ENCODE measurements around the gene CRABP2. TPM values are rescaled to one million over a fixed set of nuclear protein-coding genes. Genes with fewer than 3 reads are reported as not detected.

CRABP2 gene
- total RNA-seq, 4 donors from 2014 or later = 4.5 to 8.8 (median 8.8) TPM; not detected in 1

DNA sequence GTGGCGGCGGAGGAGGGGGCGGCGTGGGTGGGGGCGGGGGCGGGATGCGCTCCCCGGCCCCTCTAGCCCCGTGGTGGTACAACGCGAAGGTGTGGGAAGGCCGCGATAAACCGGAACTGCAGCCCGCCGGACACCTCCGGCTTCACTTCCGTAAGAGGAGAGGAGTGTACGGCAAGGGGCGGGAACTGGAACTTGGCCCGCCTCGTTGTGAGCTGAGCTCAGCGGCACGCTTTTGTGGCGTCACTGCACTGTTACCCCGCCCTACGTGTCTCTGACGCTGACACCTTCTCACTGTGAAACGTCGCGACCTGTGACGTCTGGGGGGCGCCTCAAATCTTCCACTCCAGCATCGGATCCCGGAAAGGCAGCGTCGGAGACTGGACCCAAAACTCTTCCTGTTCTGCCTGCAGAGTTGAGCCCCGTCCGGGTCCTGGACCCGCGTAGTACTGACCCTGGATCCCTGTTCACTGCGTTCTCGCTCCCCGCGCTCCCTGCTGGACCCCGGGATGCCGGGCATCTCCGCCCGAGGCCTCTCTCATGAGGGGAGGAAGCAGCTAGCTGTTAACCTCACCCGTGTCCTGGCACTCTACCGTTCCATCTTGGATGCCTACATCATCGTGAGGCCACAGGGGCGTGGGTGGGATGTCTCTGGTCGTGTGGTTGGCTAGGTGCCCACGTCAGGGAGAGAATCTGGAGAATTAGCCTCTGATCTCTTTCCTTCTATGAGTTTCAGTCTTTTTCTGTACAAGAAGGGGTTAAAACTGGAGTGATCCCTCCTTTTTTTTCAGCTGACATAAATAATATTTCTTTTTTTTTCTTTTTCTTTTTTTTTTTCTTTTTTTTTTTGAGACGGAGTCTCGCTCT is 23.4 kb upstream of the CRABP2 start, which contains the start of gene ISG20L2:
TSS of gene ISG20L2 (minus strand) at position 168 of the 864 bp plus-strand sequence. CDS start 1,114 bp downstream, outside the sequence.
- DNase-seq (ENCODE audit: low spot score) (peak; percentile 91), ATAC-seq (ENCODE audit: low FRiP score) (peak; percentile 96)
- TF ChIP-seq, protein P1, sequence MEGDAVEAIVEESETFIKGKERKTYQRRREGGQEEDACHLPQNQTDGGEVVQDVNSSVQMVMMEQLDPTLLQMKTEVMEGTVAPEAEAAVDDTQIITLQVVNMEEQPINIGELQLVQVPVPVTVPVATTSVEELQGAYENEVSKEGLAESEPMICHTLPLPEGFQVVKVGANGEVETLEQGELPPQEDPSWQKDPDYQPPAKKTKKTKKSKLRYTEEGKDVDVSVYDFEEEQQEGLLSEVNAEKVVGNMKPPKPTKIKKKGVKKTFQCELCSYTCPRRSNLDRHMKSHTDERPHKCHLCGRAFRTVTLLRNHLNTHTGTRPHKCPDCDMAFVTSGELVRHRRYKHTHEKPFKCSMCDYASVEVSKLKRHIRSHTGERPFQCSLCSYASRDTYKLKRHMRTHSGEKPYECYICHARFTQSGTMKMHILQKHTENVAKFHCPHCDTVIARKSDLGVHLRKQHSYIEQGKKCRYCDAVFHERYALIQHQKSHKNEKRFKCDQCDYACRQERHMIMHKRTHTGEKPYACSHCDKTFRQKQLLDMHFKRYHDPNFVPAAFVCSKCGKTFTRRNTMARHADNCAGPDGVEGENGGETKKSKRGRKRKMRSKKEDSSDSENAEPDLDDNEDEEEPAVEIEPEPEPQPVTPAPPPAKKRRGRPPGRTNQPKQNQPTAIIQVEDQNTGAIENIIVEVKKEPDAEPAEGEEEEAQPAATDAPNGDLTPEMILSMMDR (IDR thresholded peaks at IDR 0.05) = no peak

DNA sequence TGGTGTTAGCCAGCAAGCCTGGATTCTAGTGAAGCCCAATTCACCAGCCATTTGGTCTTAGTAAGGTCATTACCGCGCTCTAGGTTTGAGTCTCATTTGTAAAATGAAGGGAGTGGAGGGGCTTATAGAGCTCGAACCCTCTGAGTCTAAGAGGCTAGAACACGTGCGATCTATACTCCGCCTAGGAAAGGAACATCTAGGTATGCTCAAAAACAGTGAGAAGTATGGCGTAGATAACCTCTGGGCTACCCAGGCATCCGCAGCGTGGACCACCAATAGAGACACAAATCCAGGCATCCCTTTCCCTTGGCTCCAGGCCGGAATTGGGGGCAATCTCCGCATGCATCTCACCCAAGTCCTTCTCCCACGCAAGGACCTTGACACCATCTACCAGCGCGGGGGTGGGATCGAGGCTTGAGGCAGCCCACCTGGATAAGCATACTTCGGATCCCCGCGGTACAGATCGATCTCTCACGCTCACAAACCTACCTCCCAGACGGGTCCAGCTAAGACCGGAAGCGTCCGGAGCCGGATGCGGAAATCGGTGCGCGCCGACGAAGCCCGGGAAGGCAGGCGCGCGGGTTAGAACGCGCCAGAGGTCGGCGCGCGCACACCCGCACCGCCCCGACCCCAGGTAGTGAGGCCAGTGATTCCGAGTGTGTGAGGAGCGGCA is 22.7 kb upstream of the CRABP2 start, which contains the start of gene METTL25B:
TSS of gene METTL25B (plus strand) at position 544 of the 673 bp plus-strand sequence. CDS start 636 bp downstream, outside the sequence.
- TF ChIP-seq, protein P1 (IDR thresholded peaks at IDR 0.05) = no peak
- DNase-seq (ENCODE audit: low spot score) (no peak), ATAC-seq (ENCODE audit: low FRiP score) (peak; percentile 79)

DNA sequence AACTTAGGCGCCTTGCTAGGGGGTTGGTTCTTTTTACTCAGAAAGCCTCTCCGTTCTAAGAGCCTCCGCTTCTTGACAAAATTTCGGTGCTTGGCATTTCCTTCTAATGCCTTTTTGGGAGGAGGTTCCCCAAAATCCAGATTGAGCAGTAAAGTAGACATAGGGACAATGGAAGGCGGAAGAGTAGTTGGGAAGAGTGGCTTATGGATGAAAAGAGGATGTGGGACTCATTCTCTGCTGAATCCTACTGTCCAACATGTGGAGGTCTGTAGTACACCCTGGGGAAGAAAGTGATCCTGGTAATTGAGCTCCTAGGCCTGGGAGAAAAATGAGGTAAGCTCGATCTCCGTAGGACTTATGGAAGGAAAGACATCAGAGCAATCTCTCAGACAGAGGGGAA is 22.1 kb upstream of the CRABP2 start:
- ATAC-seq (ENCODE audit: low FRiP score) (no peak), DNase-seq (ENCODE audit: low spot score) (no peak)
- TF ChIP-seq, protein P1 (IDR thresholded peaks at IDR 0.05) = no peak

DNA sequence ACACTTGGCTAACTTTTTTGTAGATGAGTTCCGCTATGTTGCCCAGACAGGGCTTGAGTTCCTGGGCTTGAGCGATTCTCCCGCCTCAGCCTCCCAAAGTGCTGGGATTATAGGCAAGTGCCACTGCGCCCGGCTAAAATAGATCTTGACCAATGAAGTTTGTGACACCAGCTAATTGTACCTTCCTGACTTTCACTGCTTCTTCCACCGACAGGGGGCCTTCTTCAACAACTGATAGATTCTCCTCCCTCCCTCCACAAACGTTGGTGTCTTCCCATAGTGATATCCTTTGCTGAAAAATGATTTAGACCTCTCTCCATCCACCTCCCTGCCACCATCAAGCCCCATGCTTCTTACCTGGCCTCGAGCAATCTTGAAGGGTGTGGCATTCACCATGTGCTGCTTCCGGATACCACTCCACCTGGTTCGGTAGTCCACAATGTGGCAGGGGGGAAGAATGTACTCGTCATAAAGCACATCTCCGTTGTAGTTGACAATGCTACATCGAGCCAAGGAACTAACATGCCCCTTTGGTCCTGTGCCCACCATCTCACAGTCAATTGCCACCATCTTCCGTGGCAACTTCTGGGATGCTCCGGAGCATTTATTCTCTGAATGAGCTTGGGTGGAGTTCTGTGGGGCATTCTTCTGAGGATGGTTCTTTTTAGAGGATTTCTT is 21.3 kb upstream of the CRABP2 start:
- ATAC-seq (ENCODE audit: low FRiP score) (no peak), DNase-seq (ENCODE audit: low spot score) (no peak)
- TF ChIP-seq, protein P1 (IDR thresholded peaks at IDR 0.05) = no peak

DNA sequence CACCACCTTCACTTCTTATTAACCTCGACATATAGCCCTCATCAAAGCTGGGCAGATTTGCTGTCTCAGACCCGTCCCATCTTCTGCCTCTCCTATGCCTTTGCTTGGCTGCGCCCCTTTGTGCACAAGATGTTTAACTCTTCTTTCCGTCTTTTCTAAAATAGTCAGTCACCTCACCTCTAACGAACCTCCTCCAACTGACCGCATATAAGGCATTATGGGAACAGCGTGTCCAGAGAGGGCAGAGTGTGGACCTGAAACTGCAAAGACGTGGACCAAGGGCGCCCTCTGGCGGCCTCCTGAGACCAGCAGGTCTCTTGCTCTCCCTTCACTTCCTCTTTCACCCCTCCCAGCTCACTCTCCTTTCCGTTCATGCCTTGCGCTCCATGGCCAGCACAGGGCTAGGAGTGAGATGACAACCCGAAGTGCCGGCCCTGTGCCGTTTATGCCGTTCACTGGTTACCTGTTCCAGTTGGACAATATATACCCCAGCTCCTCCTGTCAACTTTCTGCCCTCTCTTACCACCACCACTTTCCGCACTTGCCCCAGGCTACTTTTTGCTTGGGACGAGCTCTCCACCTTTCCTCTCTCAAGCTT is 20.4 kb upstream of the CRABP2 start:
- peak; percentile 62 for ATAC-seq (ENCODE audit: low FRiP score)
- TF ChIP-seq, protein P1 (IDR thresholded peaks at IDR 0.05) = peak in 1 of 3 donors; percentile 69
- peak; percentile 76 for DNase-seq (ENCODE audit: low spot score)

DNA sequence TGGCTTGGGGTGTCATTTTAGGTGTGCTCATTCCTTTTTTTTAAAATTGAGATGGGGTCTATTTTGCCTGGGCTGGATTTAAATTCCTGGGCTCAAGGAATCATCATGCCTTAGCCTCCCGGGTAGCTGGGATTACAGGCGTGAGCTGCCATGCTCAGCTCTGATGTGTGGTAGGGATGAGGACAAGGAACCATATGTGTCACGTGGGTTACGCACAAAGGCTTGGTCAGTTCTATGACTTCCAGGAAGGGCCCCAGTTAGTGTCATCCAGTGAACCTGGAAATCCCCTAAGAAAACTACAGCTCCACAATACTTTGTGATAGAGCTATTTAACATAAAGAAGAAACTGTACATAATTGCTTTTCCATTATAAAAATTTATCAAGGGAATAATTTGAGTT is 16.2 kb upstream of the CRABP2 start:
- no peak for DNase-seq (ENCODE audit: low spot score)
- no peak for ATAC-seq (ENCODE audit: low FRiP score)
- TF ChIP-seq, protein P1 (IDR thresholded peaks at IDR 0.05) = no peak

Measured in omental fat pad (tissue), 4 donors.